HEK293 (cell line): ENCODE data around the gene NUDT6.

Experiments used
- CTCF ChIA-PET: fragments of 350-600 bp; formaldehyde crosslinking; extraction: SDS; loops from one replicate; lab custom pipeline; 2021; ENCODE audit warnings: antibody characterized with exemption; lab: Yijun Ruan, JAX
- POLR2A ChIA-PET: fragments of 300-600 bp; formaldehyde crosslinking; extraction: SDS; loops from one replicate; lab custom pipeline; 2020; ENCODE audit warnings: antibody characterized with exemption, inconsistent platforms; lab: Yijun Ruan, JAX
- H3K27ac ChIP-seq: fragments of 200-500 bp; sonication (Bioruptor generic); 2 replicates; pipeline ENCODE4 v1.5.1; 2014; ENCODE audit warnings: low read depth, low read length, control low read depth, inconsistent platforms; ENCODE audit errors: extremely low read depth
- H3K36me3 ChIP-seq, 2 experiments: fragments of 200-500 bp in 1 of 2; sonication (Bioruptor generic) in 1 of 2; 1 replicate in 1 of 2; 2 replicates in 1 of 2; pipeline ENCODE4 v1.5.1; 2014 to 2017; ENCODE audit warnings: inconsistent platforms in 2 of 2, low read length in 2 of 2; ENCODE audit not compliant: control insufficient read depth in 2 of 2, insufficient read depth in 1 of 2
- H3K4me1 ChIP-seq: fragments of 200-500 bp; sonication (Bioruptor generic); 2 replicates; pipeline ENCODE4 v1.5.1; 2014; ENCODE audit warnings: mild to moderate bottlenecking, low read length, inconsistent platforms; ENCODE audit not compliant: control insufficient read depth, insufficient read depth
- H3K4me3 ChIP-seq: 2 replicates; pipeline ENCODE4 v1.5.1; 2011; ENCODE audit warnings: low read depth, mild to moderate bottlenecking, control low read depth, low read length, moderate library complexity
- H3K9me3 ChIP-seq: fragments of 200-500 bp; sonication (Bioruptor generic); 2 replicates; pipeline ENCODE4 v1.5.1; 2014; ENCODE audit warnings: low read depth, low read length, inconsistent platforms; ENCODE audit not compliant: control insufficient read depth, insufficient read depth
- ELK4 ChIP-seq: IDR thresholded peaks from 2 replicates; pipeline ENCODE4 v1.6.1; 2011; ENCODE audit warnings: mild to moderate bottlenecking, low read depth, low read length, borderline replicate concordance
- KLF7 ChIP-seq: fragments of 450-650 bp; formaldehyde crosslinking; IDR thresholded peaks from 2 replicates; pipeline ENCODE4 v1.5.1; 2016; ENCODE audit warnings: missing biosample characterization, missing genetic modification characterization, borderline replicate concordance
- KLF8 ChIP-seq: fragments of 450-650 bp; formaldehyde crosslinking; IDR thresholded peaks from 2 replicates; pipeline ENCODE4 v1.5.1; 2016; ENCODE audit warnings: missing biosample characterization, missing genetic modification characterization
- PBX3 ChIP-seq: sonication (generic); formaldehyde crosslinking; IDR thresholded peaks from 2 replicates; pipeline ENCODE4 v1.8.1; 2022; ENCODE audit warnings: mild to moderate bottlenecking, moderate library complexity, missing genetic modification reagents
- PRDM1 ChIP-seq: fragments of 450-650 bp; formaldehyde crosslinking; IDR thresholded peaks from 2 replicates; pipeline ENCODE4; 2016; ENCODE audit warnings: missing biosample characterization, missing genetic modification characterization
- PRDM2 ChIP-seq: fragments of 450-650 bp; formaldehyde crosslinking; IDR thresholded peaks from 2 replicates; pipeline ENCODE4 v1.5.1; 2016; ENCODE audit warnings: missing biosample characterization, missing genetic modification characterization, borderline replicate concordance
- SP7 ChIP-seq: fragments of 450-650 bp; formaldehyde crosslinking; IDR thresholded peaks from 2 replicates; pipeline ENCODE4 v1.5.1; 2016; ENCODE audit warnings: missing biosample characterization, missing genetic modification characterization
- WT1 ChIP-seq: fragments of 450-650 bp; formaldehyde crosslinking; IDR thresholded peaks from 2 replicates; pipeline ENCODE4 v1.5.1; 2016; ENCODE audit warnings: missing biosample characterization, missing genetic modification characterization
- ZBTB21 ChIP-seq: fragments of 450-650 bp; formaldehyde crosslinking; IDR thresholded peaks from 2 replicates; pipeline ENCODE4 v1.5.1; 2017; ENCODE audit warnings: missing biosample characterization, missing genetic modification characterization
- ZFHX2 ChIP-seq: fragments of 450-650 bp; formaldehyde crosslinking; conservative IDR thresholded peaks from 2 replicates; pipeline ENCODE4 v1.5.1; 2016; ENCODE audit warnings: missing biosample characterization, missing genetic modification characterization
- ZNF114 ChIP-seq: fragments of 450-650 bp; formaldehyde crosslinking; IDR thresholded peaks from 2 replicates; pipeline ENCODE4 v1.5.0; 2017; ENCODE audit warnings: missing biosample characterization, missing genetic modification characterization
- ZNF121 ChIP-seq: fragments of 450-650 bp; formaldehyde crosslinking; IDR thresholded peaks from 2 replicates; pipeline ENCODE4 v1.5.1; 2016; ENCODE audit warnings: missing biosample characterization, missing genetic modification characterization
- ZNF18 ChIP-seq: fragments of 450-650 bp; formaldehyde crosslinking; IDR thresholded peaks from 2 replicates; pipeline ENCODE4 v1.5.1; 2016; ENCODE audit warnings: missing biosample characterization, missing genetic modification characterization
- ZNF19 ChIP-seq: fragments of 450-650 bp; formaldehyde crosslinking; IDR thresholded peaks from 2 replicates; pipeline ENCODE4; 2016; ENCODE audit warnings: missing biosample characterization, missing genetic modification characterization, low read depth
- ZNF280D ChIP-seq: fragments of 450-650 bp; formaldehyde crosslinking; IDR thresholded peaks from 2 replicates; pipeline ENCODE4 v1.5.1; 2016; ENCODE audit warnings: missing biosample characterization, missing genetic modification characterization
- ZNF341 ChIP-seq: fragments of 450-650 bp; formaldehyde crosslinking; IDR thresholded peaks from 2 replicates; pipeline ENCODE4; 2016; ENCODE audit warnings: low read depth, missing biosample characterization, missing genetic modification characterization
- ZNF362 ChIP-seq: fragments of 450-650 bp; formaldehyde crosslinking; IDR thresholded peaks from 2 replicates; pipeline ENCODE4 v1.5.1; 2016; ENCODE audit warnings: missing biosample characterization, missing genetic modification characterization
- ZNF549 ChIP-seq: fragments of 450-650 bp; IDR thresholded peaks from 2 replicates; pipeline ENCODE4 v1.5.1; 2018; ENCODE audit warnings: missing biosample characterization, missing genetic modification characterization, mild to moderate bottlenecking, inconsistent platforms, moderate library complexity
- ZNF792 ChIP-seq: fragments of 450-650 bp; formaldehyde crosslinking; IDR thresholded peaks from 2 replicates; pipeline ENCODE4 v1.5.1; 2016; ENCODE audit warnings: missing biosample characterization, missing genetic modification characterization

The NUDT6 gene

GRCh38 chr4:122898370-122899150 is 23.8 kb downstream of the NUDT6 start:
- TF ChIP-seq ZNF341 (no peak), PBX3 (no peak), ZNF19 (tag by site-specific recombination) (no peak), ZBTB21 (tag by site-specific recombination) (no peak), ZNF114 (tag by site-specific recombination) (no peak), ZNF362 (tag by site-specific recombination) (peak; percentile 70; the same call in 1 of the 2 replicates), ZNF792 (tag by site-specific recombination) (no peak), PRDM1 (tag by site-specific recombination) (no peak)
- no peaks in the 10 kb centered on the region for H3K9me3 ChIP-seq
- H3K4me1 ChIP-seq: no peaks in the 10 kb centered on the region
- CTCF ChIA-PET: interaction anchor here (0.7 kb wide), 1 partner anchor 199 kb away, joined by 3 read pairs; no protein-coding TSS in a partner anchor
- peaks cover 0 to 4% of the 10 kb centered on the region in 2 experiments; a peak in 2 of 3 replicates for H3K36me3 ChIP-seq
- H3K27ac ChIP-seq: no peak overlapping the region
- no peak overlapping the region for H3K4me3 ChIP-seq
- POLR2A ChIA-PET: no interaction called here

GRCh38 chr4:122896270-122896669 is 26.1 kb downstream of the NUDT6 start:
- Histone ChIP-seq H3K36me3 (peaks cover 0 to 17% of the 10 kb centered on the region in 2 experiments; a peak in 2 of 3 replicates), H3K27ac (no peak overlapping the region), H3K4me3 (no peak overlapping the region), H3K9me3 (no peaks in the 10 kb centered on the region), H3K4me1 (no peaks in the 10 kb centered on the region)
- POLR2A ChIA-PET: no interaction called here
- CTCF ChIA-PET: interaction anchor here (1.1 kb wide), 1 partner anchor 34 kb away, joined by 7 read pairs; no protein-coding TSS in a partner anchor
- TF ChIP-seq ZNF280D (tag by site-specific recombination) (no peak), ZFHX2 (tag by site-specific recombination) (no peak), WT1 (no peak), SP7 (tag by site-specific recombination) (no peak), KLF8 (tag by site-specific recombination) (no peak), ELK4 (no peak), ZNF121 (tag by site-specific recombination) (no peak), ZNF549 (no peak), KLF7 (tag by site-specific recombination) (no peak), ZNF18 (no peak), PRDM2 (tag by site-specific recombination) (no peak)
